Stimulated activated CD8-positive, alpha-beta memory T cell treated with anti-CD3 and anti-CD28 coated beads, Interleukin-4, amount 100 ng/mL, for 4 hours (primary cell): ENCODE results near the gene CD44.
A peak's percentile ranks its signal among the peaks of the same experiment; 100 is the strongest.

ENCODE experiments used
- DNase-seq, 2 donors: peaks; one replicate each; pipeline ENCODE4 v3.0.0-alpha.2; 2020; ENCODE audit warnings: low read depth in 2 of 2, low spot score in 1 of 2

CD44 gene

DNA sequence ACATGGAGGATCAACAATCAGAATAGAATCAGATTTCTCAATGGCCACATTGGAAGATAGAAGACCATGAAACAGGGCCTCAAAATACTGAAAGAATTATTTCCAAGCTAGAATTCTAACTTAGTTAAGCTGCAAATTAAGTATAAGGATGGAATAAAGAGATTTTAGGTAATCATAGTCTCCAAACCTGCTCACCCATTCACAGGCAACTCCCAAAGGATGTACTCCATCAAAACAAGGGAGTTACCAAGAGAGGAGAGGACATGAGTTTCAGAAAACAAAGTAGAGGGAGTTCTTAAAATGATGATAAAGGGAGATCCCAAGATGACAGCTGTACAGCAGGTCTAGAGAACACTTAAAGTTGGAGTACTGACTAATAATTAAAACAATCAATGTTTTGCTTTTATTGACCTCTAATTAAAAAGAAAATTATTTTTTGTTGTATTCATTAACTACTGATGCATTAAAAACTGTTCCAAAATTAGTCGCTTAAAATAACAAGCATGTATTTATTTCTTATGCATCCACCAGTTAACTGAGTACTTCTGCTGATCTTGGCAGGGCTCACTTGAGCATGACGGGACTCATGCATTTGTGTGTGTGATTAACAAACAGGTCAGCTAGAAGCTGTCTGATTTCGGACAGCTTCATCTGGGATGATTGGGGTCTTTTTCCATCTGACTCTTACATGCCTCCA, 95.6 kb downstream of the CD44 start:
- no peak for DNase-seq

GRCh38 chr11:35235157-35235468, 96.1 kb downstream of the CD44 start:
- no peak for DNase-seq

- DNase-seq: no peak
These were observed 96.5 kb downstream of the CD44 start for GRCh38 chr11:35235498-35235897.

DNA sequence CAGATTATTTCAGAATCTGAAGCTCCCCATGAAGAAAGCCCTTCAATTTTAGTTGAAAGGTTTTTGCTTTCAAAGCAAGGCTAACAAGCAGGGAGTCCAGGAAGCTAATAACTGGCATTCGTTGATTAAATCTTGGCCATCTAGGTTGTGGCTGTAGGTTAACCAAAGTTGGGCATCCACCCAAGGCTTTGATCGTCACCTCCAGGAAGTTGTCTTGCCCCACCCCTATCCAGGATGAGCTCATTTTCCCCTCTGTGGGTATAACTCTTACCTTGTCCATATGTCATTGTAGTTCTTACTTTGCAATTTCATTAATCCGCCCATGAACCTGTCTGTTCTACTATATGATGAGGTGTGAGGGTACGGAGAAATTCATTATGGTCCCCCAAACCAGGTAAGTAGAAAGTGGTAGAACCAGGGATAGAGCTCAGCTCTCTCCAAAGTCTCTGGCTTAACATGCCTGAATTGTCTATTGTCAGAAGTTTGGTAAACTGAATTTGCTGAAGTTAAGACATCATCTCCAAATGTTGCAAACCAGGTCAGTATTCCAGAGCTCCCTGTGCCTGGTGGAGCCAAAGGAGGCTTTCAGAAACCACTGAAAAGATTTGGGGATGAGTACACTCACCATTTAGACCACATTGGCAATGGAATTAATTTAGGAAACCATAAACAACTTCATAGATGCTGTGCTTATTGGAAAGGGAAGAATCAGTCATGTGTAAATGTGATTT, 97.1 kb downstream of the CD44 start:
- DNase-seq: peak; percentile 19 to 20

DNA sequence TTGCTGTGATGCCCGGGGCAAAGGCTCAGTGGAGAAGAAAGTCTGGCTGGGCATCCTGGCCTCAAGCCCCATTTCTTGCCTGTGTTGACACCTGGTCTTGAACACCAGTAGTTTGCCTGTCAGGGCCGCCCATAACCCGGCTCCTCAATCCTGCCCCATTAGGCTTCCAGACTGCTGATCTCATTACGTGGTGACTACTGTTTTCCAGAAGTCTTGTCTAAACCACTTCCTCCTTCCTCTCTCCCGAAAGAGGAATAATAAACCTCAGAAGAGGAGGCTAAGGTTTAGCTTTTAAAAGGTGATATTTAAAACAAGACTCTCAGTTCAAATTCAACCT, 97.7 kb downstream of the CD44 start:
- no peak for DNase-seq

DNA sequence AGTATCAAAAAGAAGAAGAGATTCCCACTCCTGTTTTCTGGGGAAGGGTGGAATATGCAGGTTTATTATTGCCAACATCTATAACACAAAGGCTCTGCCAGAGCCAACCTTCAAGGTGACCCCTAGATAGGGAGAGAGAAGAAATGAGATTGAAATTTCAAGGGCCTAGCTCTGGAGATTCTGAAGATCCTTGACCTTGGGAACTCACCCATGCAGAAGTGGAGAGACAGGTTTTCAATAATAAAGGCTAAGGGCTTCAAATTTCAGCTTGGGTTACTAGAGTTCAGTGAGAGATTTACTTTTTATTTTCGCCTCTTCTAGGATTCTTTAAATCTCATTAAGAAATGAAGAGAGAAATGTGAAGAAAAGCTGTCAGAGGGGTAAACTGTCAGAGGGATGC, 98.4 kb downstream of the CD44 start:
- no peak for DNase-seq

DNA sequence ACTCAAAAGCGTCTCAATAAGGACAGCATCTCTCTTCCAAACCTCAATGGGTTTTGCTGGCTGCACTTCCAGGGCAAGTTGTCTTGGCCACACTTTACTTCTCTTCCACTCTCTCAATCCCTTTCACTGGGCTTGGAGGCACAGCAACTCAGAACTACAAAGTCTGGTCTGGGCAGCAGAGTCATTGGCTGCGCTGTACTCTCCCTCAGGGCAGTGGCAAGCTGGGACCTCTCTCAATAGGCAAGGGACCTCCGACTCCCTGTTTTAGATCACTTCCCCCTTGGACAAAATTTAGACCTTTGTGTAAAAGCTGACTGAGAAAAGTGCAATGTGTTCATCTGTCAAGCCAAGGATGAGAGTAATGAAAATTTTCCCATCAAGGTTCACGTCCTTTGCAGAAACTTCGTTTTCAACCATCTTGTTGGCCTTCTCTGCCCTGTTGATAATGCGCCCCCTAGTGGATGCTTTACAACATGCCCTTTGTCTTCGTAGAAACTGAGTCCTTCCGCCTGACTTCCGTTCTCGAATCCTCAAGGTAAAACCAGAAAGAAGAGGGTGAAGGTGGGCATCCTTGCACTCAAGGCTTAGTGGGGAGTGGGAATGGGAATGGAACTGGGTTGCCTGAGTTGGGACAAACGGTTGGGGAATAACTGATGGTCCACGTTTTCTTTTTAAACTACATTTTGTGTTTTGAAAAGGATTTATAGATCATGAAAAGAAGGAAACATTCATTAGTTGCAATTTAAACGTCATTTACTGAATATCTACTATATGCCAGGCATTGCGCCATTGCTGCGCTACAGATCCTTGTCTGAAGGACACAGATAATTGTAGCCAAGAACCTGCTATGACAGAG, 99.1 kb downstream of the CD44 start:
- peak; percentile 12 to 18 for DNase-seq

DNA sequence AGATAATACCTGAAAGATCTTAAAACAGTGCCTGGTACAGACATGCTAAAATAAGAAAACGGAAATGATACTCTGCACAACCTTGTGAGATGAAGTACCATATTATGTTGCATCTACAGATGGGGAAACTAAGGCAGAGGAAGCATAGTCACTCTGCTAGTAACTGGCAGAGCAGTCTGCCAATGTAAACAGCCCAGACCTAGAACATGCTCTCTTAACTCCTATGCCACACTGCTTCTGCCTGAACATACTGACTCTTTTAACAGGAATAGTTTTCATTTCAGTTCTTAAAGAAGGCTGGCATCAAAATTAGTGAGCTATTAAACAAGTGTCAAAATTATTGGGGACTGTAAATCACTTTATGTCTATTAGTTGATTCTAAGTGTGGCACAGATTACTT, 99.9 kb downstream of the CD44 start:
- no peak for DNase-seq

GRCh38 chr11:35239471-35240075, 100.6 kb downstream of the CD44 start:
- DNase-seq: no peak

GRCh38 chr11:35241083-35241482, 102.1 kb downstream of the CD44 start:
- DNase-seq: no peak

DNA sequence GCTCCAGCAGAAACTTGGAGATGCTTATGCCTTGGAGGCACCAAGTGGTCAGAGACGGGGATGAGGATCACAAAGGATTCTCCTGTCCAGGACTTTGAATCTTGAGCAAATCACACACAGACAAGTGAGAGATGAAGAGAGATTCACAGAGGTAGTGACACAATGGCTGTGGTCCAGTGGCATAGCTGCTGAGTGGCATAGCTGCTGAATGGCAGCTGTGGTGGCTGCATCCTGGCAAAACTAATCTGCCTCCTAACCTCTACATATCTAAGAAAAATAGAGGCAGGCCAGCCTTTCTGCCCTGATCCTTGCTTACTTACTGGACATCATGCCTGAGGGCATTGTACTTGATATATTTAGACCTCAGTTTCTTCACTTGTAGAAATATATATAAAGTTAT, 102.6 kb downstream of the CD44 start:
- no peak for DNase-seq

GRCh38 chr11:35242412-35243242, 103.7 kb downstream of the CD44 start:
- no peak for DNase-seq

- no peak for DNase-seq
These were observed 104.8 kb downstream of the CD44 start for GRCh38 chr11:35243774-35244173.

- no peak for DNase-seq
These were observed 106.1 kb downstream of the CD44 start for GRCh38 chr11:35245056-35245455.

GRCh38 chr11:35245786-35246185, 106.8 kb downstream of the CD44 start:
- no peak for DNase-seq

DNA sequence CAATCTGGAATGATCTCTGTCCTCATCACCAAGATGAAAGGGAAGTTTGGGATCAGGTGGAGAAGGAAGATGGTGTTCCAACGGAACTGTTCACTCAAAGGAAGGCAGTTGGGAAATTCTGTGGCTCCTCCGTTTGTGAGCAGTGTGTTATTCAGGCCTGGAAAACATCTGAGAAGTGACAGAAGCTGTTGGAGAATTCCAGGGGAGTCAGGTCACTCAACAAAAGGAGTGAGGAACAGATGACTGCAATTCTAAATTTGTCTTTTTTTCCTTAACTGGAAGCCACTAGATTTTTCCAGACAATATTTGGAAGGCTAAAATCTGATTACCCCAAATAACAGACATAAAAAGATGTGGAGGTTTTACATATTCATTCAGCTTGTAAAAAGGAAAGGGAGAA, 107.8 kb downstream of the CD44 start:
- no peak for DNase-seq

GRCh38 chr11:35247428-35247827, 108.5 kb downstream of the CD44 start:
- peak; percentile 15 to 30 for DNase-seq

DNA sequence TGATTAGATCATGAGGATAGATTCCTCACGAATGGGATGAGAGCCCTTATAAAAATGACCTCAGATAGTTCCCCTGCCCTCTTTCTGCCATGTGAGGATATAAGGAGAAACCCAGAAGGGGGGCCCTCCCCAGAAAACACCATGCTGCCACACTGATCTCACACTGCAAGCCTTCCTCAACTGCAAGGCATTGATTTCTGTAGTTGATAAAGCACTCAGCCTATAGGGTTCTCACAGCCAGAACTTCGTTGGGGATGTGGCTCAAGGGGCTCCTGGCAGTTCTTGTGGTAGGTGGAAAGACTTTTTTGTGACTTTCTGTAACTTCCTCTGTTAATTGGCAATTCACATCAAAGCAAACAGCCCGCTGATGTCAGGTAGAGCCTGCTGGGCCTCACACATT, 108.9 kb downstream of the CD44 start:
- no peak for DNase-seq

GRCh38 chr11:35248558-35249323, 109.8 kb downstream of the CD44 start:
- no peak for DNase-seq

DNA sequence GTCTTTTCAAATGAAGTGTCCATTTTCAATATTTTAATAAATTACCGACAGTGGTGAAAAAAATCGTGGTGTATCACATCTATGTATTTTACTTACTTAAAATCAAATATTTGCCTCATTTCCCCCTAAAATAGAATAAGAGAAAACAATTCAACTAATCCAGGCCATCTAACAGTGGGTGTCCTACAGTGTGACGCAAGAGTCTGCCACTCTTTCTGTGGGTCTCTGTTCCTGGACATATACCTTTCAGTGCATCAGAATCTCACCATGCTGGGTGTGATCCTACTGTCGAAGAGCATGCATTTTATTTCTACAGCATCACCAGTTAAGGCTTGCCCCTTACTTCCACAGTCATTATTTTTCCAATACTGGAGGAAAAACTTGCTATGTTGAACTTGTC, 111.2 kb downstream of the CD44 start:
- no peak for DNase-seq
